ENCODE data around the gene FA2H. TPM values are rescaled to one million over a fixed set of nuclear protein-coding genes. Genes with fewer than 3 reads are reported as not detected.

Gene FA2H
- total and polyA plus RNA-seq, 10 of the 15 experiments (the other 5 are each of a cell fraction or from before 2014, with no cell fraction given), result 0.05 to 0.73 (median 0.51) TPM; not detected in 3

GRCh38 chr16:74700438-74701225 is 74.0 kb downstream of the FA2H start, which contains the start of gene MLKL (continued):
- peak; percentile 15; the same call in 1 of the 2 replicates for TF ChIP-seq RELB (IDR thresholded peaks at IDR 0.05; ENCODE audit: low read depth)
- no peak for TF ChIP-seq EGR1 (IDR thresholded peaks at IDR 0.05; ENCODE audit: borderline replicate concordance in 1 of 2, low read depth in 2 of 2, low read length in 2 of 2)
- no peak for TF ChIP-seq SUPT20H (IDR thresholded peaks at IDR 0.05; ENCODE audit: borderline replicate concordance, control insufficient read depth, low read depth, low read length)
- TF ChIP-seq CTCF (IDR thresholded peaks at IDR 0.05 in 2 of 3, conservative IDR thresholded peaks at IDR 0.05 in 1 of 3; ENCODE audit: control insufficient read depth in 2 of 3, extremely low read depth in 1 of 3, insufficient read depth in 1 of 3, low read depth in 3 of 3, low read length in 3 of 3), result peak in 1 of 3 experiments; percentile 1; a peak in 1 of 6 replicates
- peak; percentile 34 to 77; a peak in 3 of 4 replicates for TF ChIP-seq BHLHE40 (IDR thresholded peaks at IDR 0.05; ENCODE audit: borderline replicate concordance in 1 of 2, low read depth in 2 of 2, low read length in 1 of 2)
- TF ChIP-seq MLLT1 (IDR thresholded peaks at IDR 0.05), result no peak
- no peak for TF ChIP-seq ZNF207 (IDR thresholded peaks at IDR 0.05; ENCODE audit: borderline replicate concordance)
- no peak for TF ChIP-seq RELA (IDR thresholded peaks at IDR 0.05; ENCODE audit: borderline replicate concordance, partially characterized antibody)
- peak; percentile 7 for TF ChIP-seq RUNX3 (IDR thresholded peaks at IDR 0.05; ENCODE audit: low read length)
- TF ChIP-seq ZNF687 (IDR thresholded peaks at IDR 0.05), result peak; percentile 56; the same call in 1 of the 2 replicates
- TF ChIP-seq SREBF2 (IDR thresholded peaks at IDR 0.05; ENCODE audit: low read length), result no peak
- TF ChIP-seq, protein P1, sequence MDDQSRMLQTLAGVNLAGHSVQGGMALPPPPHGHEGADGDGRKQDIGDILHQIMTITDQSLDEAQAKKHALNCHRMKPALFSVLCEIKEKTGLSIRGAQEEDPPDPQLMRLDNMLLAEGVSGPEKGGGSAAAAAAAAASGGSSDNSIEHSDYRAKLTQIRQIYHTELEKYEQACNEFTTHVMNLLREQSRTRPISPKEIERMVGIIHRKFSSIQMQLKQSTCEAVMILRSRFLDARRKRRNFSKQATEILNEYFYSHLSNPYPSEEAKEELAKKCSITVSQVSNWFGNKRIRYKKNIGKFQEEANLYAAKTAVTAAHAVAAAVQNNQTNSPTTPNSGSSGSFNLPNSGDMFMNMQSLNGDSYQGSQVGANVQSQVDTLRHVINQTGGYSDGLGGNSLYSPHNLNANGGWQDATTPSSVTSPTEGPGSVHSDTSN (IDR thresholded peaks at IDR 0.05; ENCODE audit: insufficient replicate concordance, low read depth, low read length), result no peak
- no peak for TF ChIP-seq RFX5 (IDR thresholded peaks at IDR 0.05; ENCODE audit: low read depth, low read length)
- TF ChIP-seq EED (IDR thresholded peaks at IDR 0.05; ENCODE audit: low read depth), result peak; percentile 65
- TF ChIP-seq SMARCA5 (IDR thresholded peaks at IDR 0.05), result 0 out of 2 replicates have a peak, but pooled peaks have one; percentile 64
- TF ChIP-seq TCF12 (IDR thresholded peaks at IDR 0.05; ENCODE audit: low read depth, low read length), result peak; percentile 73
- TF ChIP-seq IKZF1 (conservative IDR thresholded peaks at IDR 0.05), result peak; percentile 74
- peak; percentile 40 to 54; a peak in 3 of 4 replicates for TF ChIP-seq IKZF2 (IDR thresholded peaks at IDR 0.05)
